Panc1 (cell line): ENCODE results near the gene PDXDC1.
"Not testable (repeated sequence)": the region's sequence is repeated elsewhere in the genome, so short reads cannot be mapped to it uniquely, and the experiment has no call there.

Experiments used
- CTCF ChIP-seq: fragments of 450-650 bp; IDR thresholded peaks from 2 replicates; pipeline ENCODE4 v1.5.1; 2017; ENCODE audit warnings: mild to moderate bottlenecking
- POLR2AphosphoS5 ChIP-seq: IDR thresholded peaks from 2 replicates; pipeline ENCODE4 v1.6.1; 2012; ENCODE audit warnings: mild to moderate bottlenecking, low read depth, low read length, moderate library complexity
- REST ChIP-seq, 2 experiments: IDR thresholded peaks; 2 replicates each; pipeline ENCODE4 v1.6.1; 2011 to 2012; ENCODE audit warnings: low read depth in 2 of 2, control low read depth in 1 of 2, low read length in 1 of 2, mild to moderate bottlenecking in 1 of 2, moderate library complexity in 1 of 2; ENCODE audit not compliant: insufficient read depth in 1 of 2
- SIN3A ChIP-seq: IDR thresholded peaks from 2 replicates; pipeline ENCODE4 v1.6.1; 2012; ENCODE audit warnings: low read depth, mild to moderate bottlenecking, low read length, moderate library complexity, borderline replicate concordance; ENCODE audit not compliant: insufficient read depth
- TCF7L2 ChIP-seq: IDR thresholded peaks from 2 replicates; pipeline ENCODE4 v1.6.1; 2011; ENCODE audit warnings: mild to moderate bottlenecking, low read depth, low read length, inconsistent platforms

- TF ChIP-seq CTCF; POLR2AphosphoS5; TCF7L2; SIN3A; REST (IDR thresholded peaks at IDR 0.05; ENCODE audit: insufficient read depth in 1 of 2, low read depth in 2 of 2, low read length in 1 of 2): not testable (repeated sequence)
These were observed 91.1 kb downstream of the PDXDC1 start for GRCh38 chr16:15065961-15066360.
